Right lung (tissue), 5 donors: ENCODE measurements around the gene PKD2L1. TPM values are rescaled to one million over a fixed set of nuclear protein-coding genes. Genes with fewer than 3 reads are reported as not detected.
"Not testable (repeated sequence)": the region's sequence is repeated elsewhere in the genome, so short reads cannot be mapped to it uniquely, and the experiment has no call there.

Source experiments
- DNase-seq, 2 donors: peaks; one replicate each; pipeline ENCODE4 v3.0.0-alpha.2; 2013
- polyA plus RNA-seq, 5 donors: library from polyadenylated mRNA; unstranded; fragments of 120-200 nt; gene quantifications; one replicate each; pipeline versions ENCODE4 v1.2.1 to v1.2.3, GENCODE V29; 2013; ENCODE audit warnings: inconsistent platforms in 1 of 5, low replicate concordance in 1 of 5; ENCODE audit not compliant: insufficient read length in 5 of 5, insufficient read depth in 1 of 5

PKD2L1 gene
- polyA plus RNA-seq, 5 donors = 0.13 to 0.28 (median 0.23) TPM

GRCh38 chr10:100333661-100334440 lies 3.8 kb upstream of the PKD2L1 start:
- DNase-seq = no peak

- no peak for DNase-seq
Measured at GRCh38 chr10:100333106-100333505, 3.1 kb upstream of the PKD2L1 start.

GRCh38 chr10:100328198-100328597 lies 1.8 kb downstream of the PKD2L1 start:
- DNase-seq = no peak

- DNase-seq = no peak
Measured at GRCh38 chr10:100327718-100328009, 2.4 kb downstream of the PKD2L1 start.

- no peak for DNase-seq
Measured at GRCh38 chr10:100327007-100327717, 2.9 kb downstream of the PKD2L1 start.

GRCh38 chr10:100325158-100325557 lies 4.9 kb downstream of the PKD2L1 start:
- DNase-seq = no peak

- no peak for DNase-seq
Measured at GRCh38 chr10:100319707-100320402, 10.2 kb downstream of the PKD2L1 start.

GRCh38 chr10:100318207-100318606 lies 11.8 kb downstream of the PKD2L1 start:
- no peak for DNase-seq

GRCh38 chr10:100315615-100316014 lies 14.4 kb downstream of the PKD2L1 start:
- DNase-seq = no peak

GRCh38 chr10:100311298-100311697 lies 18.7 kb downstream of the PKD2L1 start:
- DNase-seq = no peak

- DNase-seq = no peak
Measured at GRCh38 chr10:100307684-100308083, 22.3 kb downstream of the PKD2L1 start.

GRCh38 chr10:100306861-100307260 lies 23.2 kb downstream of the PKD2L1 start:
- DNase-seq = no peak

GRCh38 chr10:100304414-100304813 lies 25.6 kb downstream of the PKD2L1 start:
- DNase-seq = no peak

- no peak for DNase-seq
Measured at GRCh38 chr10:100303724-100304319, 26.2 kb downstream of the PKD2L1 start.

- not testable (repeated sequence) for DNase-seq
Measured at GRCh38 chr10:100301123-100301522, 28.9 kb downstream of the PKD2L1 start.

- DNase-seq = no peak
Measured at GRCh38 chr10:100297242-100297641, 32.8 kb downstream of the PKD2L1 start.

- no peak for DNase-seq
Measured at GRCh38 chr10:100293066-100293465, 37.0 kb downstream of the PKD2L1 start.

- not testable (repeated sequence) for DNase-seq
Measured at GRCh38 chr10:100292300-100292699, 37.7 kb downstream of the PKD2L1 start.

- no peak for DNase-seq
Measured at GRCh38 chr10:100291356-100291755, 38.7 kb downstream of the PKD2L1 start.

- DNase-seq = no peak
Measured at GRCh38 chr10:100289641-100290040, 40.4 kb downstream of the PKD2L1 start.

GRCh38 chr10:100288196-100288595 lies 41.8 kb downstream of the PKD2L1 start:
- no peak for DNase-seq

GRCh38 chr10:100287756-100288155 lies 42.3 kb downstream of the PKD2L1 start:
- no peak for DNase-seq
